GM18520 (cell line): ENCODE data around the gene RPTOR.
A peak's percentile ranks its signal among the peaks of the same experiment; 100 is the strongest.

Experiments used
- ATAC-seq: cut with Tn5 transposase; IDR thresholded peaks from one replicate; pipeline ENCODE4 v1.9.1; 2021; ENCODE audit not compliant: unreplicated experiment

RPTOR gene

GRCh38 chr17:80851277-80851925 lies 306.8 kb downstream of the RPTOR start:
- ATAC-seq: no peak

GRCh38 chr17:80852476-80853015 lies 307.9 kb downstream of the RPTOR start:
- ATAC-seq: no peak

GRCh38 chr17:80853076-80853475 lies 308.4 kb downstream of the RPTOR start:
- no peak for ATAC-seq

GRCh38 chr17:80854220-80854619 lies 309.6 kb downstream of the RPTOR start:
- ATAC-seq: no peak

- no peak for ATAC-seq
Measured at GRCh38 chr17:80855196-80855947, 310.7 kb downstream of the RPTOR start.

- ATAC-seq: peak; percentile 80
Measured at GRCh38 chr17:80855948-80856862, 311.6 kb downstream of the RPTOR start.

GRCh38 chr17:80856863-80857755 lies 312.5 kb downstream of the RPTOR start:
- no peak for ATAC-seq

- no peak for ATAC-seq
Measured at GRCh38 chr17:80857756-80858171, 313.1 kb downstream of the RPTOR start.

- ATAC-seq: no peak
Measured at GRCh38 chr17:80858301-80859001, 313.8 kb downstream of the RPTOR start.

GRCh38 chr17:80859002-80859941 lies 314.6 kb downstream of the RPTOR start:
- ATAC-seq: no peak

- no peak for ATAC-seq
Measured at GRCh38 chr17:80860101-80860671, 315.5 kb downstream of the RPTOR start.

- ATAC-seq: no peak
Measured at GRCh38 chr17:80860703-80861417, 316.2 kb downstream of the RPTOR start.

GRCh38 chr17:80861418-80861815 lies 316.8 kb downstream of the RPTOR start:
- ATAC-seq: no peak

- ATAC-seq: no peak
Measured at GRCh38 chr17:80861892-80862291, 317.3 kb downstream of the RPTOR start.

- ATAC-seq: no peak
Measured at GRCh38 chr17:80862481-80862961, 317.9 kb downstream of the RPTOR start.

GRCh38 chr17:80862978-80863377 lies 318.3 kb downstream of the RPTOR start:
- no peak for ATAC-seq

GRCh38 chr17:80863626-80864025 lies 319.0 kb downstream of the RPTOR start:
- ATAC-seq: no peak
